ENCODE results near the gene COL2A1. TPM values are rescaled to one million over a fixed set of nuclear protein-coding genes. Genes with fewer than 3 reads are reported as not detected.

Gene COL2A1
- not detected for total RNA-seq
- long read RNA-seq: 0 reads

GRCh38 chr12:48004053-48004941, at the start of gene COL2A1:
COL2A1 (minus strand) TSS chr12:48004476; CDS start chr12:48004321, 155 bp downstream.
- H3K4me1 ChIP-seq: peaks cover 47% of the 10 kb centered on the region
- H3K27ac ChIP-seq (replicated peaks): no peak within 1 kb of the TSS
- no peaks in the 10 kb centered on the region for H3K36me3 ChIP-seq
- H3K27me3 ChIP-seq (ENCODE audit: low read depth): peaks cover 70% of the 10 kb centered on the region
- no peak for DNase-seq
- intact Hi-C loops (cut with micrococcal nuclease): no loop called here
- no peaks in the 10 kb centered on the region for H3K9me3 ChIP-seq (replicated peaks)
- TF ChIP-seq, protein P1, sequence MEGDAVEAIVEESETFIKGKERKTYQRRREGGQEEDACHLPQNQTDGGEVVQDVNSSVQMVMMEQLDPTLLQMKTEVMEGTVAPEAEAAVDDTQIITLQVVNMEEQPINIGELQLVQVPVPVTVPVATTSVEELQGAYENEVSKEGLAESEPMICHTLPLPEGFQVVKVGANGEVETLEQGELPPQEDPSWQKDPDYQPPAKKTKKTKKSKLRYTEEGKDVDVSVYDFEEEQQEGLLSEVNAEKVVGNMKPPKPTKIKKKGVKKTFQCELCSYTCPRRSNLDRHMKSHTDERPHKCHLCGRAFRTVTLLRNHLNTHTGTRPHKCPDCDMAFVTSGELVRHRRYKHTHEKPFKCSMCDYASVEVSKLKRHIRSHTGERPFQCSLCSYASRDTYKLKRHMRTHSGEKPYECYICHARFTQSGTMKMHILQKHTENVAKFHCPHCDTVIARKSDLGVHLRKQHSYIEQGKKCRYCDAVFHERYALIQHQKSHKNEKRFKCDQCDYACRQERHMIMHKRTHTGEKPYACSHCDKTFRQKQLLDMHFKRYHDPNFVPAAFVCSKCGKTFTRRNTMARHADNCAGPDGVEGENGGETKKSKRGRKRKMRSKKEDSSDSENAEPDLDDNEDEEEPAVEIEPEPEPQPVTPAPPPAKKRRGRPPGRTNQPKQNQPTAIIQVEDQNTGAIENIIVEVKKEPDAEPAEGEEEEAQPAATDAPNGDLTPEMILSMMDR (IDR thresholded peaks at IDR 0.05; ENCODE audit: borderline replicate concordance): no peak
- H3K4me3 ChIP-seq: peak within 1 kb of the TSS; percentile 70

GRCh38 chr12:48053883-48054282, 49.6 kb upstream of the COL2A1 start:
- Histone ChIP-seq H3K9me3 (replicated peaks) (peaks cover 7% of the 10 kb centered on the region), H3K4me3 (no peak overlapping the region), H3K4me1 (peaks cover 12% of the 10 kb centered on the region), H3K36me3 (peaks cover 28% of the 10 kb centered on the region), H3K27ac (replicated peaks) (no peak overlapping the region), H3K27me3 (ENCODE audit: low read depth) (no peaks in the 10 kb centered on the region)
- intact Hi-C loops (cut with micrococcal nuclease): no loop called here
- TF ChIP-seq, protein P1 (IDR thresholded peaks at IDR 0.05; ENCODE audit: borderline replicate concordance): no peak
- DNase-seq: no peak

DNA sequence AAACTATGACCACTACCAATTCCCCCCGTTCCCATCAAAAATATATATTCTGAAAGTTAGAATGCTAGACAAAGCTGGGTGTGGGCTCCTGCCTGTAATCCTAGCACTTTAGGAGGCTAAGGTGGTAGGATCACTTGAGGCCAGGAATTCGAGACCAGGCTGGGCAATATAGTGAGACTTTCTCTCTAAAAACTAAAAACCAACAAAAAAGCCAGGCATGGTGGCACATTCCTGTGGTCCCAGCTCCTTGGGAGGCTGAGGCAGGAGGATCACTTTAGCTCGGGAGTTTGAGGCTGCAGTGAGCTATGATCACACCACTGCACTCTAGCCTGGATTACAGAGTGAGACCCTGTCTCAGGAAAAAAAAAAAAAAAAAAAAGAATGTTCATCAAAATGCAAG, 48.8 kb upstream of the COL2A1 start:
- Histone ChIP-seq H3K27ac (replicated peaks) (no peak overlapping the region), H3K36me3 (peaks cover 28% of the 10 kb centered on the region), H3K4me1 (peaks cover 12% of the 10 kb centered on the region), H3K9me3 (replicated peaks) (no peaks in the 10 kb centered on the region), H3K27me3 (ENCODE audit: low read depth) (no peaks in the 10 kb centered on the region), H3K4me3 (no peak overlapping the region)
- intact Hi-C loops (cut with micrococcal nuclease): no loop called here
- DNase-seq: no peak
- TF ChIP-seq, protein P1 (IDR thresholded peaks at IDR 0.05; ENCODE audit: borderline replicate concordance): no peak

DNA sequence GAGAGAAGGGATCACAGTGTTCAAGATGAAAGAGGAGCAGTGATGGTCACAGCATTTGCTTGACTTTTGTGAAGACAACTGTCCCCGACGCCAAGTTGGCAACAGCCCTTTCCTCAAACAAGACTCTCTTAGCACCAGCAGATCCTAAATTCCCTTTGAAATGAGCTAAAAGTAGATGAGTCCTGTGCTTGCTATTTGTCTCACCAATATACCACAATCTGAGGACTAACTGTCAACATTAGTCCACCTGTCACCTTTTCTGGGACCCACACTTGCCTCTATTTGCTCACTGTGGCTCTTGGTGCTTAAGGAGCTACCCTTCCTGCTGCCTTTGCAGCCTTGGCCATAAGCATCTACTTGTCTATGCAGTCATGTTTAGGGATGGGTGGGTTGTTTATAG, 47.4 kb upstream of the COL2A1 start:
- Histone ChIP-seq H3K4me1 (peaks cover 12% of the 10 kb centered on the region), H3K4me3 (no peak overlapping the region), H3K36me3 (peaks cover 41% of the 10 kb centered on the region), H3K27me3 (ENCODE audit: low read depth) (no peaks in the 10 kb centered on the region), H3K27ac (replicated peaks) (no peak overlapping the region), H3K9me3 (replicated peaks) (no peaks in the 10 kb centered on the region)
- intact Hi-C loops (cut with micrococcal nuclease): no loop called here
- TF ChIP-seq, protein P1 (IDR thresholded peaks at IDR 0.05; ENCODE audit: borderline replicate concordance): no peak
- DNase-seq: no peak

DNA sequence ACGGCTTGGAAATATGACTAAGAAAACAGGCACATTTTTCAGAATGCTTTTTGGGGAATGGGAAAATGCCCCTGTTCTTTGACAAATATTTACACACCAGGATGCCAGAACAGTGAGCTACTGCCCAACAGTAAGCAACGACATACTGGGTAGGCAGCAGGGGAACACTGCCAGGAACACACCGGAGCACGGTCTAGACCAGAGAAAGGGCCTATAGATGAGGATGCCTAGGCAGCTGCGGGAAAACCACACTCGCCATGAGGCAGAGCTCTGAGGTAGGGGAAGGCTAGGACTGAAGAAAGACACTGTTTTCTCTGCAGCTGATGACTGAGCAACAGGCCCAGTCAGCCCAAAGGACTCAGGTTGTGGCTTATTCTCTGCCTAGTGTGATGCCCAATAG, 45.9 kb upstream of the COL2A1 start:
- intact Hi-C loops (cut with micrococcal nuclease): no loop called here
- peaks cover 53% of the 10 kb centered on the region for H3K36me3 ChIP-seq

More for the DNA sequence above, 45.9 kb upstream of the COL2A1 start:
- no peak for DNase-seq
- no peaks in the 10 kb centered on the region for H3K27me3 ChIP-seq (ENCODE audit: low read depth)
- H3K4me3 ChIP-seq: no peak overlapping the region
- TF ChIP-seq, protein P1 (IDR thresholded peaks at IDR 0.05; ENCODE audit: borderline replicate concordance): no peak
- H3K27ac ChIP-seq (replicated peaks): no peak overlapping the region
- no peaks in the 10 kb centered on the region for H3K9me3 ChIP-seq (replicated peaks)
- peaks cover 12% of the 10 kb centered on the region for H3K4me1 ChIP-seq

All from left ventricle myocardium inferior (tissue), 1 donor.